Measurements from ENCODE around the gene ISLR.

- TF ChIP-seq CTCF (optimal IDR thresholded peaks at IDR 0.05 in 1 of 3, IDR thresholded peaks at IDR 0.05 in 1 of 3, conservative IDR thresholded peaks at IDR 0.05 in 1 of 3; ENCODE audit: extremely low read depth in 1 of 3, insufficient read depth in 2 of 3, low read length in 3 of 3), result no peak
- TF ChIP-seq EZH2 (IDR thresholded peaks at IDR 0.05; ENCODE audit: low read length), result no peak
Observed at GRCh38 chr15:74213858-74214284, 40.4 kb downstream of the ISLR start.

All from keratinocyte (primary cell).